Vagina (tissue), 2 donors: ENCODE data around the gene S100A13. TPM values are rescaled to one million over a fixed set of nuclear protein-coding genes. Genes with fewer than 3 reads are reported as not detected.
"Not testable (repeated sequence)": the region's sequence is repeated elsewhere in the genome, so short reads cannot be mapped to it uniquely, and the experiment has no call there.

Source experiments
- DNase-seq, 2 donors: peaks; one replicate each; pipeline ENCODE4 v3.0.0-alpha.2; 2017; ENCODE audit errors: extremely low spot score in 2 of 2
- H3K27ac ChIP-seq: fragments of 200-600 bp; sonication (generic); one replicate; pipeline ENCODE4 v1.5.1; 2019
- H3K27me3 ChIP-seq: fragments of 200-600 bp; sonication (generic); one replicate; pipeline ENCODE4 v1.5.1; 2019
- H3K36me3 ChIP-seq, 2 donors: fragments of 200-600 bp; sonication (generic); one replicate each; pipeline ENCODE4 v1.5.1; 2017 to 2019
- H3K4me1 ChIP-seq: fragments of 200-600 bp; sonication (generic); one replicate; pipeline ENCODE4 v1.5.1; 2019
- H3K4me3 ChIP-seq, 2 donors: fragments of 200-600 bp; sonication (generic); 1 replicate in 1 of 2; 2 replicates in 1 of 2; pipeline ENCODE4 v1.5.1; 2016 to 2019
- H3K9me3 ChIP-seq: fragments of 200-600 bp; sonication (generic); one replicate; pipeline ENCODE4 v1.5.1; 2019
- CTCF ChIP-seq, 3 experiments: fragments of 450-650 bp in 2 of 3; fragments of 200-600 bp in 1 of 3; sonication (generic) in 1 of 3; IDR thresholded peaks; one replicate each; pipeline ENCODE4 v1.5.1; 2017 to 2019; ENCODE audit warnings: antibody characterized with exemption in 3 of 3, mild to moderate bottlenecking in 2 of 3, moderate library complexity in 2 of 3
- POLR2A ChIP-seq, 2 donors: fragments of 450-650 bp; IDR thresholded peaks; one replicate each; pipeline ENCODE4 v1.6.1; 2017; ENCODE audit warnings: antibody characterized with exemption in 2 of 2, mild to moderate bottlenecking in 2 of 2, moderate library complexity in 2 of 2
- POLR2AphosphoS5 ChIP-seq, 2 donors: sonication (generic); formaldehyde crosslinking; IDR thresholded peaks; one replicate each; pipeline ENCODE4 v1.9.0; 2017; ENCODE audit warnings: antibody characterized with exemption in 2 of 2, mild to moderate bottlenecking in 2 of 2, low read depth in 1 of 2; ENCODE audit not compliant: insufficient read depth in 1 of 2
- intact Hi-C: fragments of 100-400 bp; cut with DNase I; formaldehyde crosslinking; loops from one replicate; pipeline ENCODE4 v1.15.1; 2023
- total RNA-seq: library from RNA; depleted of rRNA; stranded (reverse); fragments of >200 nt; gene quantifications from one replicate; pipeline ENCODE4 v1.2.3, GENCODE V29; 2016

S100A13 gene
- total RNA-seq, 1 donor from 2014 or later: 116 TPM

DNA sequence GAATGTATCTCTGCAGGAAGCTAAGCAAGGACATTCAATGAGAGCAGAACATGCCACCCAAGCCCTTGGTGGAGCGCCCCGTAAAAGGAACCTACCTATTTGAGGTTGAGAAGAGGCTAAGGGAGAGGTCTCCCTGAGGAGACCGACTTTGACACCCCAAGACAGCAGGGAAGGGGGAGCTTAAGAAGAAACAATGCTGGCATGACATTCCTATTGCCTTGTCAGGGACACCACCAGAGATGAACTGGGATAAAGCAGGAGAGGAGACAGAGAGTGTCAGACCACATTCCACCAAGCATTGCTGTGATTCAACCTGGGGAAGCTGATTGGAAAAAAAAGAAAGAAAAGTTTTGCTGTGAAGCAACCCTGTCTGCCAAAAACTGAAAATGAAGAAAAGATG, 48.4 kb downstream of the S100A13 start:
- Histone ChIP-seq H3K4me1 (peaks cover 12% of the 10 kb centered on the region), H3K27ac (no peak overlapping the region), H3K9me3 (no peaks in the 10 kb centered on the region), H3K36me3 (no peaks in the 10 kb centered on the region), H3K27me3 (no peaks in the 10 kb centered on the region), H3K4me3 (no peak overlapping the region)
- intact Hi-C loops: no loop called here
- DNase-seq: no peak
- TF ChIP-seq CTCF (IDR thresholded peaks at IDR 0.05) (no peak), POLR2AphosphoS5 (IDR thresholded peaks at IDR 0.05; ENCODE audit: insufficient read depth in 1 of 2, low read depth in 1 of 2) (no peak), POLR2A (IDR thresholded peaks at IDR 0.05) (no peak)

DNA sequence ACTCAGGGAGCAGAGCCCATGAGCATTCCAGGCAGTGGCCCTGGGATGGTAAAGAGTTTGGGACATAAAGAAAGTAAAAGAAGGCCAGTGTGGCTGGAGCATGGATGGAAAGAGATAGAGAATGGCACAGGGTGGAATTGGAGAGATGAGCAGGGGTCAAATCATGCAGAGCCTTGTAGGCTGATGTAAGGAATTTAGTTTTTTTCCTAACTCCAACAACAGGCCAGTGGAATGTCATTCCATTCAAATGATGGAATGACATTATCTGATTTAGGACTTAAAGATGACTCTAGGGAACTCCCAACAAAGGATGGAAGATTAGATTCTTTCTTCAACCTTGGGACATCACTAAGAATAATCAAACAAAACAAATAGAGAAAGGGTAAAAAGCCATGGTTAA, 48.8 kb downstream of the S100A13 start:
- no peaks in the 10 kb centered on the region for H3K9me3 ChIP-seq
- peaks cover 15% of the 10 kb centered on the region for H3K4me1 ChIP-seq
- TF ChIP-seq POLR2A (IDR thresholded peaks at IDR 0.05): no peak
- TF ChIP-seq POLR2AphosphoS5 (IDR thresholded peaks at IDR 0.05; ENCODE audit: insufficient read depth in 1 of 2, low read depth in 1 of 2): no peak
- no peak for TF ChIP-seq CTCF (IDR thresholded peaks at IDR 0.05)
- H3K4me3 ChIP-seq: no peak overlapping the region
- no peaks in the 10 kb centered on the region for H3K36me3 ChIP-seq
- DNase-seq: no peak
- no peaks in the 10 kb centered on the region for H3K27me3 ChIP-seq
- H3K27ac ChIP-seq: no peak overlapping the region
- intact Hi-C loops: no loop called here

DNA sequence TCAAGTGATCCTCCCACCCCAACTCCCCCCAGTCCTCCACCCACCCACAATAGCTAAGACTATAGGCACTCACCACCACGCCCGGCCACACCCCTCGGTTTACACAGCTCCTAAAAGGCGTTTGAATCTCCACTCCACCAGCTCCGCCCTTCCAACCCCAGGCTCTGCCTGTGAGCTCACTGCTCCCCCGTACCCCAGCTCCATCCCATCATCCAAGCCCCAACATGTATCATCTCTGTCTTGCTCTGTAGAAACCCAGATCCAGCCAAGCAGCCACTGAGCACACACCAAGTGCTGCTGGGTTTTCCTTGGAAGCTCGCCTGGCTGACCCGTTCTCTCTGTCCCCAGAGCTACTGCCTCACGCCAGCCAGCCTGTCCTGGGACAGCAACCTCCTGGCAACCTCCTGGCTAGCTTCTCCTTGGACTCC, 49.7 kb downstream of the S100A13 start:
- TF ChIP-seq POLR2A (IDR thresholded peaks at IDR 0.05) (no peak), CTCF (IDR thresholded peaks at IDR 0.05) (no peak)
- no peaks in the 10 kb centered on the region for H3K36me3 ChIP-seq
- H3K4me1 ChIP-seq: peaks cover 22% of the 10 kb centered on the region
- intact Hi-C loops: no loop called here
- H3K4me3 ChIP-seq: no peak overlapping the region
- H3K9me3 ChIP-seq: no peaks in the 10 kb centered on the region
- no peak overlapping the region for H3K27ac ChIP-seq
- no peaks in the 10 kb centered on the region for H3K27me3 ChIP-seq
- no peak for DNase-seq

- intact Hi-C loops: no loop called here
- H3K36me3 ChIP-seq: no peaks in the 10 kb centered on the region
- DNase-seq: no peak
- TF ChIP-seq POLR2A (IDR thresholded peaks at IDR 0.05): no peak
- no peak for TF ChIP-seq CTCF (IDR thresholded peaks at IDR 0.05)
- no peak for TF ChIP-seq POLR2AphosphoS5 (IDR thresholded peaks at IDR 0.05; ENCODE audit: insufficient read depth in 1 of 2, low read depth in 1 of 2)
- no peaks in the 10 kb centered on the region for H3K27me3 ChIP-seq
- no peak overlapping the region for H3K27ac ChIP-seq
- H3K4me1 ChIP-seq: peaks cover 22% of the 10 kb centered on the region
- H3K4me3 ChIP-seq: no peak overlapping the region
- H3K9me3 ChIP-seq: no peaks in the 10 kb centered on the region
These were observed 50.2 kb downstream of the S100A13 start for GRCh38 chr1:153577138-153577537.

DNA sequence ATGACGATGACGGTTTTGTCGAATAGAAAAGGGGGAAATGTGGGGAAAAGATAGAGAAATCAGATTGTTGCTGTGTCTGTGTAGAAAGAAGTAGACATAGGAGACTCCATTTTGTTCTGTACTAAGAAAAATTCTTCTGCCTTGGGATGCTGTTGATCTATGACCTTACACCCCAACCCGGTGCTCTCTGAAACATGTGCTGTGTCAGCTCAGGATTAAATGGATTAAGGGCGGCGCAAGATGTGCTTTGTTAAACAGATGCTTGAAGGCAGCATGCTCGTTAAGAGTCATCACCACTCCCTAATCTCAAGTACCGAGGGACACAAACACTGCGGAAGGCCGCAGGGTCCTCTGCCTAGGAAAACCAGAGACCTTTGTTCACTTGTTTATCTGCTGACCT, 51.8 kb downstream of the S100A13 start:
- H3K36me3 ChIP-seq, H3K4me3 ChIP-seq, H3K27ac ChIP-seq, DNase-seq, H3K27me3 ChIP-seq, intact Hi-C loops, H3K9me3 ChIP-seq: not testable (repeated sequence)
- peaks cover 22% of the 10 kb centered on the region for H3K4me1 ChIP-seq

DNA sequence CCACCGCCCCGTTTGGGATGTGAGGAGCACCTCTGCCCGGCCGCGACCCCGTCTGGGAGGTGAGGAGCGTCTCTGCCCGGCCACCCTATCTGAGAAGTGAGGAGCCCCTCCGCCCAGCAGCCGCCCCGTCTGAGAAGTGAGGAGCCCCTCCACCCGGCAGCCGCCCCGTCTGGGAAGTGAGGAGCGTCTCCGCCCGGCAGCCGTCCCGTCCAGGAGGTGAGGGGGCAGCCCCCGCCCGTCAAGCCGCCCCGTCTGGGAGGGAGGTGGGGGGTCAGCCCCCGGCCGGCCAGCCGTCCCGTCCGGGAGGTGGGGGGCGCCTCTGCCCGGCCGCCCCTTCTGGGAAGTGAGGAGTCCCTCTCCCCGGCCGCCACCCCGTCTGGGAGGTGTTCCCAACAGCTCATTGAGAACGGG, 52.2 kb downstream of the S100A13 start:
- H3K27ac ChIP-seq, H3K9me3 ChIP-seq, intact Hi-C loops, DNase-seq, H3K27me3 ChIP-seq, H3K4me3 ChIP-seq, H3K36me3 ChIP-seq: not testable (repeated sequence)
- H3K4me1 ChIP-seq: peaks cover 22% of the 10 kb centered on the region
